ENCODE measurements around the gene TBC1D16. TPM values are rescaled to one million over a fixed set of nuclear protein-coding genes. Genes with fewer than 3 reads are reported as not detected.
"Not testable (repeated sequence)": the region's sequence is repeated elsewhere in the genome, so short reads cannot be mapped to it uniquely, and the experiment has no call there.

The TBC1D16 gene
- total RNA-seq, 1 experiment from 2014 or later, result 21.1 TPM

- POLR2A ChIA-PET, result interaction anchor here (0.7 kb wide), 1 partner anchor 217 kb away, joined by 3 read pairs; no protein-coding TSS in a partner anchor
- no peak overlapping the region for H3K4me3 Mint-ChIP-seq (ENCODE audit: unreplicated experiment)
- intact Hi-C loops (cut with micrococcal nuclease), result no loop called here
- peaks cover 13% of the 10 kb centered on the region for H3K4me1 Mint-ChIP-seq (ENCODE audit: insufficient read depth, unreplicated experiment)
- no TSS peak for BruUV-seq (replicated peaks)
- H3K27ac Mint-ChIP-seq (ENCODE audit: low read depth, unreplicated experiment), result no peak overlapping the region
- no peaks in the 10 kb centered on the region for H3K9me3 Mint-ChIP-seq (ENCODE audit: unreplicated experiment)
- H3K36me3 Mint-ChIP-seq (ENCODE audit: insufficient read depth, unreplicated experiment), result peaks cover 11% of the 10 kb centered on the region
- no peaks in the 10 kb centered on the region for H3K27me3 Mint-ChIP-seq (ENCODE audit: insufficient read depth, unreplicated experiment)
- no peak for TF ChIP-seq CTCF (IDR thresholded peaks at IDR 0.05; ENCODE audit: unreplicated experiment)
- no peak for DNase-seq (ENCODE audit: unreplicated experiment)
- CTCF ChIA-PET, result interaction anchor here (0.7 to 3.3 kb wide), 2 partner anchors 10 to 34 kb away, joined by 3 to 49 read pairs; no protein-coding TSS in a partner anchor
Measured at GRCh38 chr17:79996291-79996690, 39.4 kb downstream of the TBC1D16 start.

- no peak overlapping the region for H3K4me3 Mint-ChIP-seq (ENCODE audit: unreplicated experiment)
- POLR2A ChIA-PET, result interaction anchor here (0.7 kb wide), 1 partner anchor 217 kb away, joined by 3 read pairs; no protein-coding TSS in a partner anchor
- no peak for DNase-seq (ENCODE audit: unreplicated experiment)
- H3K36me3 Mint-ChIP-seq (ENCODE audit: insufficient read depth, unreplicated experiment), result peaks cover 11% of the 10 kb centered on the region
- no peaks in the 10 kb centered on the region for H3K27me3 Mint-ChIP-seq (ENCODE audit: insufficient read depth, unreplicated experiment)
- intact Hi-C loops (cut with micrococcal nuclease), result no loop called here
- TF ChIP-seq CTCF (IDR thresholded peaks at IDR 0.05; ENCODE audit: unreplicated experiment), result no peak
- no peaks in the 10 kb centered on the region for H3K9me3 Mint-ChIP-seq (ENCODE audit: unreplicated experiment)
- no TSS peak for BruUV-seq (replicated peaks)
- CTCF ChIA-PET, result interaction anchor here (0.6 to 3.3 kb wide), 3 partner anchors 11 to 294 kb away, joined by 3 to 49 read pairs (median 5); no protein-coding TSS in a partner anchor
- no peak overlapping the region for H3K27ac Mint-ChIP-seq (ENCODE audit: low read depth, unreplicated experiment)
- H3K4me1 Mint-ChIP-seq (ENCODE audit: insufficient read depth, unreplicated experiment), result peaks cover 17% of the 10 kb centered on the region
Measured at GRCh38 chr17:79995696-79996095, 40.0 kb downstream of the TBC1D16 start.

GRCh38 chr17:79994602-79995001 lies 41.1 kb downstream of the TBC1D16 start:
- no peak overlapping the region for H3K27ac Mint-ChIP-seq (ENCODE audit: low read depth, unreplicated experiment)

GRCh38 chr17:79994228-79994569 lies 41.5 kb downstream of the TBC1D16 start:
- not testable (repeated sequence) for DNase-seq (ENCODE audit: unreplicated experiment); H3K27me3 Mint-ChIP-seq (ENCODE audit: insufficient read depth, unreplicated experiment); BruUV-seq (replicated peaks); H3K9me3 Mint-ChIP-seq (ENCODE audit: unreplicated experiment); H3K4me3 Mint-ChIP-seq (ENCODE audit: unreplicated experiment)
- CTCF ChIA-PET, result interaction anchor here (0.6 to 3.5 kb wide), 10 partner anchors 12 to 248 kb away, joined by 3 to 49 read pairs (median 7); no protein-coding TSS in a partner anchor
- intact Hi-C loops (cut with micrococcal nuclease), result loop anchor here (5.0 kb wide), 2 partner anchors 47 to 62 kb away; no protein-coding TSS in a partner anchor
- H3K36me3 Mint-ChIP-seq (ENCODE audit: insufficient read depth, unreplicated experiment), result peaks cover 11% of the 10 kb centered on the region
- H3K4me1 Mint-ChIP-seq (ENCODE audit: insufficient read depth, unreplicated experiment), result peaks cover 21% of the 10 kb centered on the region
- peak overlapping the region; percentile 81 for H3K27ac Mint-ChIP-seq (ENCODE audit: low read depth, unreplicated experiment)
- POLR2A ChIA-PET, result interaction anchor here (1.0 to 2.7 kb wide), 10 partner anchors 14 to 248 kb away, joined by 4 to 16 read pairs (median 8); partner anchors contain the start of gene CBX8

More at GRCh38 chr17:79994602-79995001, 41.1 kb downstream of the TBC1D16 start:
- Mint-ChIP-seq H3K4me3 (ENCODE audit: unreplicated experiment) (no peak overlapping the region), H3K36me3 (ENCODE audit: insufficient read depth, unreplicated experiment) (peaks cover 11% of the 10 kb centered on the region), H3K9me3 (ENCODE audit: unreplicated experiment) (no peaks in the 10 kb centered on the region), H3K27me3 (ENCODE audit: insufficient read depth, unreplicated experiment) (no peaks in the 10 kb centered on the region), H3K4me1 (ENCODE audit: insufficient read depth, unreplicated experiment) (peaks cover 21% of the 10 kb centered on the region)
- ChIA-PET POLR2A (interaction anchor here (1.4 to 2.7 kb wide), 3 partner anchors 34 to 158 kb away, joined by 4 to 15 read pairs (median 4); no protein-coding TSS in a partner anchor), CTCF (interaction anchor here (0.6 to 3.5 kb wide), 8 partner anchors 12 to 248 kb away, joined by 3 to 49 read pairs (median 8); no protein-coding TSS in a partner anchor)
- DNase-seq (ENCODE audit: unreplicated experiment), result no peak
- no peak for TF ChIP-seq CTCF (IDR thresholded peaks at IDR 0.05; ENCODE audit: unreplicated experiment)
- BruUV-seq (replicated peaks), result no TSS peak
- intact Hi-C loops (cut with micrococcal nuclease), result loop anchor here (5.0 kb wide), 2 partner anchors 47 to 62 kb away; no protein-coding TSS in a partner anchor
